H1 (cell line): ENCODE measurements around the gene FIS1. TPM values are rescaled to one million over a fixed set of nuclear protein-coding genes. Genes with fewer than 3 reads are reported as not detected.

Experiments used
- CTCF ChIA-PET: fragments of 300-600 bp; sonication (Branson Sonifier 250); formaldehyde crosslinking; loops from one replicate; lab custom pipeline; 2021; ENCODE audit not compliant: partially characterized antibody; lab: Charles Lee
- POLR2A ChIA-PET: fragments of 300-600 bp; sonication (Branson Sonifier 250); formaldehyde crosslinking; loops from one replicate; lab custom pipeline; 2021; ENCODE audit warnings: inconsistent platforms; ENCODE audit not compliant: partially characterized antibody; lab: Charles Lee
- DNase-seq, 2 experiments: peaks; one replicate each; pipeline versions ENCODE4 v3.0.0 to v3.0.0-alpha.2; 2010 to 2022; ENCODE audit warnings: low spot score in 2 of 2, low read depth in 1 of 2, mixed read lengths in 1 of 2
- FAIRE-seq: peaks from 2 replicates; lab custom pipeline; 2011; peaks lifted over from hg19 to GRCh38; lab: Jason Lieb, UNC
- H2AFZ ChIP-seq: 2 replicates; pipeline ENCODE4 v1.8.1; 2012; ENCODE audit warnings: low read length, inconsistent platforms
- H2AK5ac ChIP-seq: 2 replicates; pipeline ENCODE4 v1.6.1; 2013; ENCODE audit warnings: low read depth, low read length
- H2BK120ac ChIP-seq: replicated peaks from 2 replicates; pipeline ENCODE3; 2013; ENCODE audit warnings: low read depth, low read length, inconsistent platforms
- H2BK12ac ChIP-seq: 2 replicates; pipeline ENCODE4 v1.6.1; 2013; ENCODE audit warnings: low read depth, low read length
- H2BK15ac ChIP-seq: 2 replicates; pipeline ENCODE4 v1.6.1; 2013; ENCODE audit warnings: low read length
- H2BK20ac ChIP-seq: 2 replicates; pipeline ENCODE4 v1.6.1; 2013; ENCODE audit warnings: low read length
- H2BK5ac ChIP-seq: 2 replicates; pipeline ENCODE4 v1.6.1; 2013; ENCODE audit warnings: low read depth, low read length
- H3K14ac ChIP-seq: 2 replicates; pipeline ENCODE4 v1.6.1; 2013; ENCODE audit warnings: inconsistent platforms; ENCODE audit not compliant: insufficient read length
- H3K18ac ChIP-seq: 2 replicates; pipeline ENCODE4 v1.6.1; 2013; ENCODE audit warnings: low read length; ENCODE audit errors: extremely low read depth
- H3K23ac ChIP-seq: 2 replicates; pipeline ENCODE4 v1.6.1; 2013; ENCODE audit warnings: inconsistent platforms; ENCODE audit not compliant: insufficient read length
- H3K23me2 ChIP-seq: 2 replicates; pipeline ENCODE4 v1.6.1; 2013; ENCODE audit warnings: low read depth, low read length
- H3K27ac ChIP-seq: 2 replicates; pipeline ENCODE4 v1.6.1; 2011; ENCODE audit warnings: low read depth, low read length, inconsistent platforms
- H3K27me3 ChIP-seq, 4 experiments: replicated peaks in 1 of 4; 1 replicate in 1 of 4; 2 replicates in 3 of 4; pipeline versions ENCODE4 v1.6.1 to v1.8.1; 2011 to 2013; ENCODE audit warnings: low read length in 3 of 4, mild to moderate bottlenecking in 3 of 4, inconsistent platforms in 2 of 4, mixed read lengths in 2 of 4, moderate library complexity in 1 of 4; ENCODE audit not compliant: control insufficient read depth in 3 of 4, insufficient read depth in 3 of 4; ENCODE audit errors: extremely low read depth in 1 of 4
- H3K36me3 ChIP-seq, 4 experiments: 2 replicates each; pipeline versions ENCODE4 v1.6.1 to v1.8.1; 2011 to 2013; ENCODE audit warnings: mild to moderate bottlenecking in 4 of 4, low read length in 3 of 4, moderate library complexity in 2 of 4, control low read depth in 1 of 4, inconsistent platforms in 1 of 4; ENCODE audit not compliant: insufficient read depth in 4 of 4, control insufficient read depth in 2 of 4
- H3K4ac ChIP-seq: replicated peaks from 2 replicates; pipeline ENCODE3; 2013; ENCODE audit warnings: low read length, low read depth, mixed read lengths, inconsistent platforms; ENCODE audit not compliant: insufficient read length
- H3K4me1 ChIP-seq, 4 experiments: replicated peaks in 1 of 4; 1 replicate in 1 of 4; 2 replicates in 3 of 4; pipeline versions ENCODE4 v1.6.1 to v1.8.1; 2011 to 2013; ENCODE audit warnings: low read length in 3 of 4, inconsistent platforms in 2 of 4, mixed read lengths in 1 of 4; ENCODE audit not compliant: insufficient read depth in 4 of 4, control insufficient read depth in 3 of 4
- H3K4me2 ChIP-seq, 2 experiments: 2 replicates each; pipeline versions ENCODE4 v1.6.1 to v1.8.1; 2011 to 2013; ENCODE audit warnings: low read depth in 2 of 2, low read length in 2 of 2, control low read depth in 1 of 2, inconsistent platforms in 1 of 2, mild to moderate bottlenecking in 1 of 2; ENCODE audit not compliant: insufficient read depth in 1 of 2
- H3K4me3 ChIP-seq, 4 experiments: fragments of 200-600, 300-600 bp in 1 of 4; sonication (generic), shearing (Covaris generic), sonication (Bioruptor Twin) in 1 of 4; 2 replicates each; pipeline versions ENCODE4 v1.5.1 to v1.8.1; 2011 to 2016; ENCODE audit warnings: low read length in 4 of 4, low read depth in 3 of 4, control low read depth in 2 of 4, inconsistent platforms in 2 of 4, mild to moderate bottlenecking in 2 of 4, mixed read lengths in 1 of 4, moderate library complexity in 1 of 4; ENCODE audit not compliant: insufficient read depth in 2 of 4; ENCODE audit errors: extremely low read depth in 1 of 4
- H3K56ac ChIP-seq: replicated peaks from 2 replicates; pipeline ENCODE3; 2013; ENCODE audit warnings: low read depth, mild to moderate bottlenecking, mixed read lengths, low read length, inconsistent platforms; ENCODE audit not compliant: insufficient read length
- H3K79me1 ChIP-seq: 2 replicates; pipeline ENCODE4 v1.6.1; 2013; ENCODE audit warnings: low read depth, low read length, control low read depth
- H3K79me2 ChIP-seq, 2 experiments: 2 replicates each; pipeline versions ENCODE4 v1.6.1 to v1.8.1; 2012 to 2013; ENCODE audit warnings: low read length in 2 of 2, mild to moderate bottlenecking in 2 of 2, inconsistent platforms in 1 of 2; ENCODE audit not compliant: insufficient read depth in 2 of 2, control insufficient read depth in 1 of 2
- H3K9ac ChIP-seq, 4 experiments: replicated peaks in 1 of 4; 1 replicate in 1 of 4; 2 replicates in 3 of 4; pipeline versions ENCODE4 v1.6.1 to v1.8.1; 2011 to 2013; ENCODE audit warnings: low read depth in 3 of 4, low read length in 3 of 4, control low read depth in 2 of 4, mild to moderate bottlenecking in 2 of 4, moderate library complexity in 2 of 4, inconsistent platforms in 1 of 4; ENCODE audit errors: extremely low read depth in 1 of 4
- H3K9me3 ChIP-seq, 2 experiments: 2 replicates each; pipeline versions ENCODE4 v1.6.1 to v1.8.1; 2012 to 2013; ENCODE audit warnings: mild to moderate bottlenecking in 2 of 2, moderate library complexity in 2 of 2, control low read depth in 1 of 2, inconsistent platforms in 1 of 2, low read depth in 1 of 2, low read length in 1 of 2, mixed read lengths in 1 of 2; ENCODE audit not compliant: insufficient read depth in 2 of 2
- H4K20me1 ChIP-seq, 2 experiments: replicated peaks in 1 of 2; 2 replicates each; pipeline versions ENCODE3 to v1.8.1; 2011 to 2013; ENCODE audit warnings: inconsistent platforms in 2 of 2, low read length in 2 of 2, mild to moderate bottlenecking in 1 of 2; ENCODE audit not compliant: insufficient read depth in 2 of 2, control insufficient read depth in 1 of 2
- H4K5ac ChIP-seq: 2 replicates; pipeline ENCODE4 v1.6.1; 2013; ENCODE audit warnings: low read length, low read depth, mixed read lengths, inconsistent platforms; ENCODE audit not compliant: insufficient read length
- H4K8ac ChIP-seq: 2 replicates; pipeline ENCODE4 v1.8.0; 2013; ENCODE audit warnings: mild to moderate bottlenecking, moderate library complexity, low read length, inconsistent platforms; ENCODE audit not compliant: insufficient read depth; ENCODE audit errors: extremely low read depth
- H4K91ac ChIP-seq: replicated peaks from 2 replicates; pipeline ENCODE3; 2013; ENCODE audit warnings: low read length, mixed read lengths, inconsistent platforms; ENCODE audit not compliant: insufficient read length
- BACH1 ChIP-seq: IDR thresholded peaks from 2 replicates; pipeline ENCODE4 v1.6.1; 2012; ENCODE audit warnings: low read length, improper control_type of control experiment
- CEBPB ChIP-seq: IDR thresholded peaks from 2 replicates; pipeline ENCODE4 v1.6.1; 2012; ENCODE audit warnings: low read depth, low read length
- CTBP2 ChIP-seq: IDR thresholded peaks from 2 replicates; pipeline ENCODE4 v1.7.0; 2011; ENCODE audit warnings: borderline replicate concordance, mild to moderate bottlenecking, moderate library complexity, mixed read lengths, low read length; ENCODE audit not compliant: insufficient read depth, insufficient read length
- EP300 ChIP-seq, 2 experiments: IDR thresholded peaks; 1 replicate in 1 of 2; 2 replicates in 1 of 2; pipeline ENCODE4 v1.6.1; 2011 to 2012; ENCODE audit warnings: low read depth in 2 of 2, low read length in 2 of 2, mild to moderate bottlenecking in 2 of 2, borderline replicate concordance in 1 of 2, inconsistent platforms in 1 of 2, moderate library complexity in 1 of 2
- NANOG ChIP-seq: IDR thresholded peaks from 2 replicates; pipeline ENCODE4 v1.6.1; 2011; ENCODE audit warnings: low read length, low read depth, mild to moderate bottlenecking, inconsistent platforms; ENCODE audit not compliant: insufficient read depth, poor library complexity, severe bottlenecking
- NRF1 ChIP-seq: IDR thresholded peaks from 2 replicates; pipeline ENCODE4 v1.6.1; 2011; ENCODE audit warnings: mild to moderate bottlenecking, low read depth, low read length, improper control_type of control experiment
- SP1 ChIP-seq: IDR thresholded peaks from 2 replicates; pipeline ENCODE4 v1.6.1; 2011; ENCODE audit warnings: low read depth, low read length
- SP2 ChIP-seq: IDR thresholded peaks from 2 replicates; pipeline ENCODE4 v1.6.1; 2012; ENCODE audit warnings: mild to moderate bottlenecking, low read length, inconsistent platforms
- TAF7 ChIP-seq: optimal IDR thresholded peaks from 2 replicates; pipeline ENCODE3; 2011; ENCODE audit warnings: low read depth, mild to moderate bottlenecking, inconsistent platforms, low read length, moderate library complexity, borderline replicate concordance
- TBP ChIP-seq: IDR thresholded peaks from 2 replicates; pipeline ENCODE4 v1.6.1; 2011; ENCODE audit warnings: low read depth, low read length, improper control_type of control experiment
- ZNF274 ChIP-seq: IDR thresholded peaks from 2 replicates; pipeline ENCODE4 v1.7.0; 2012; ENCODE audit warnings: low read length, borderline replicate concordance; ENCODE audit errors: extremely low read depth
- WGBS, 2 experiments: shearing (Covaris generic) in 1 of 2; methylation state at CpG; one replicate each; pipeline versions ENCODE4 v1.1.6 to v1.1.7; 2013 to 2015; ENCODE audit warnings: low lambda C conversion rate in 2 of 2, mixed read lengths in 2 of 2, inconsistent platforms in 1 of 2, low coverage in 1 of 2, missing lambda C conversion rate in 1 of 2; ENCODE audit not compliant: insufficient replicate concordance in 2 of 2, insufficient coverage in 1 of 2, insufficient read length in 1 of 2; ENCODE audit errors: extremely low coverage in 1 of 2, missing lambda C conversion rate in 1 of 2; 5-methylcytosine and 5-hydroxymethylcytosine counted together
- polyA plus RNA-seq, 7 experiments: library from polyadenylated mRNA; depleted of rRNA in 3 of 7; stranded (reverse) in 5 of 7; unstranded in 2 of 7; fragments of >200 nt in 5 of 7; fragments of 200-250 nt in 2 of 7; gene quantifications; 1 replicate in 5 of 7; 2 replicates in 1 of 7; 4 replicates in 1 of 7; pipeline versions ENCODE4 v1.2.1 to v1.2.3, GENCODE V29; 2011 to 2013; ENCODE audit warnings: missing spikeins in 2 of 7, mixed read lengths in 2 of 7
- total RNA-seq: library from RNA; stranded (reverse); fragmentation: NEBNext Ultra II Directional; extraction: Animal tissue kit (Norgen Biotek cat#: 25700); gene quantifications from 2 replicates; pipeline ENCODE4 v1.2.1, GENCODE V29; 2021

The FIS1 gene
- total and polyA plus RNA-seq, 2 of the 8 experiments (the other 6 are each of a cell fraction or from before 2014, with no cell fraction given): 128 to 195 TPM

DNA sequence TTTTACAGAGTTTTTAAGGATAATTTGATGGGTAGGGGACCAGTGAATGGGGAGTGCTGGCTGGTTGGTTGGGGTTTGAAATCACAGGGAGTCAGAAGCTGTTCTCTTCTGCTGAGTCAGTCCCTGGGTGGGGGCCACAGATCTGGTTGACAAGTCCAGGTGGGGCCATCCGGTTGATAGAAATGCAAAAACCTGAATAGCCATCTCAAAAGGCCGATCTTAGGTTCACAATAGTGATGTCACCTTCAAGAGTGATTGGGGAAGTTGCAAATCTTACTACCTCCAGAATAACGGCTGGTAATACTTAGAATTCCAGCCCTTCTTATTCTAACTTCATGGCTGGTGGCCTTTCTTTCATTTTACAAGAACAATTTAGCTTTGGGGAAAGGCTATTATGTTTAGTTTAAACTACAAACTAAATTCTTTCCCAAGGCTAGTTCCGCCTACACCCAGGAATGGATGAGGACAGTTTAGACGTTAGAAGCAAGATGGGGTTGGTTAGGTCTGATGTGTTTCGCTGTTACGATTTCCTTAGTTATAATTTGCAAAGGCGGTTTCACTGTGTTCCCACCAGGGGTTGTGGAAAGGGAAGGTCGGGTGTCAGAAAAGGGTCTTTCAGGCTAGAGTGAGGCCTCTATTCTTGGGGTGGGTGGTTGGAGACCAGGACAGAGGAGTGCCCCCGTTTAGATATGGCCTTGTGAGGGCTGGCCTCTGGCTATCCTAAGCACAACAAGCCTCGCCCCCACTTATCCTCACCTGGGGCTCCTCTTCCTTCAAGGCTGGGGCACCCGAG lies 49.4 kb upstream of the FIS1 start:
- Histone ChIP-seq H4K20me1 (no peaks in the 10 kb centered on the region), H3K27ac (peak overlapping the region; percentile 91), H3K4ac (peak overlapping the region; percentile 70), H3K18ac (peak overlapping the region; percentile 98), H3K56ac (peak overlapping the region; percentile 98), H3K4me2 (peak overlapping the region; percentile 62 to 67), H2AFZ (no peak overlapping the region), H3K4me3 (peak overlapping the region in 2 of 4 experiments; percentile 11 to 50; a peak in 3 of 8 replicates), H3K79me2 (peaks cover 0 to 16% of the 10 kb centered on the region in 2 experiments; a peak in 3 of 4 replicates), H2BK12ac (peak overlapping the region; percentile 100), H3K79me1 (peaks cover 4% of the 10 kb centered on the region; the same call in 1 of the 2 replicates), H3K27me3 (no peaks in the 10 kb centered on the region), H2AK5ac (peak overlapping the region; percentile 100), H3K4me1 (peaks cover 9 to 37% (median 22%) of the 10 kb centered on the region in 4 experiments), H4K91ac (peak overlapping the region; percentile 95), H4K8ac (peak overlapping the region; percentile 41; the same call in 1 of the 2 replicates), H3K23ac (no peak overlapping the region), H3K23me2 (peaks cover 2% of the 10 kb centered on the region; the same call in 1 of the 2 replicates), H3K9ac (peak overlapping the region in 3 of 4 experiments; percentile 62 to 74 (median 63); a peak in 6 of 7 replicates), H2BK15ac (peak overlapping the region; percentile 53; the same call in 1 of the 2 replicates), H4K5ac (peak overlapping the region; percentile 82), H3K36me3 (no peaks in the 10 kb centered on the region), H2BK5ac (peak overlapping the region; percentile 100), H3K9me3 (no peaks in the 10 kb centered on the region), H2BK20ac (peak overlapping the region; percentile 100), H3K14ac (no peak overlapping the region), H2BK120ac (peak overlapping the region; percentile 91)
- ChIA-PET POLR2A (interaction anchor here (0.6 to 7.4 kb wide), 28 partner anchors 8 to 217 kb away, joined by 3 to 144 read pairs (median 5); partner anchors contain the start of genes CLDN15, COL26A1, FIS1 and IFT22), CTCF (interaction anchor here (1.0 to 3.8 kb wide), 7 partner anchors 11 to 150 kb away, joined by 3 to 29 read pairs (median 4); no protein-coding TSS in a partner anchor)
- FAIRE-seq: peak; percentile 99
- 3% methylated on average over 12 of the region's 12 CpGs; no CpG with 5 or more reads in 1 of the 2 experiments for WGBS, 2 experiments
- DNase-seq: peak; percentile 82 to 92
- TF ChIP-seq EP300 (IDR thresholded peaks at IDR 0.05; ENCODE audit: borderline replicate concordance in 1 of 2, low read depth in 2 of 2, low read length in 2 of 2) (peak in 1 of 2 experiments; percentile 96; a peak in 2 of 3 replicates), CEBPB (no peak), SP1 (peak; percentile 76; the same call in 1 of the 2 replicates), TBP (peak; percentile 8; the same call in 1 of the 2 replicates), CTBP2 (no peak), NANOG (peak; percentile 79), BACH1 (peak; percentile 99), ZNF274 (no peak), SP2 (no peak), TAF7 (peak; percentile 85), NRF1 (no peak)
